ENCODE measurements around the gene MAP2K5. TPM values are rescaled to one million over a fixed set of nuclear protein-coding genes. Genes with fewer than 3 reads are reported as not detected.

The MAP2K5 gene
- total and polyA plus RNA-seq, 9 of the 15 experiments (the other 6 are each of a cell fraction or from before 2014, with no cell fraction given): 0.41 to 16.5 (median 7.5) TPM

- TF ChIP-seq HES1 (IDR thresholded peaks at IDR 0.05; ENCODE audit: low read depth) (no peak), SMARCA4 (IDR thresholded peaks at IDR 0.05) (0 out of 2 replicates have a peak, but pooled peaks have one; percentile 9), MAFF (IDR thresholded peaks at IDR 0.05; ENCODE audit: low read length) (no peak), TAF1 (IDR thresholded peaks at IDR 0.05; ENCODE audit: control insufficient read depth, extremely low read depth, insufficient read depth, low read length, severe bottlenecking) (no peak), DIDO1 (tag; IDR thresholded peaks at IDR 0.05; ENCODE audit: low read depth) (no peak), PHF8 (IDR thresholded peaks at IDR 0.05; ENCODE audit: borderline replicate concordance, low read length) (no peak), MNT (conservative IDR thresholded peaks at IDR 0.05) (peak; percentile 53 to 76; a peak in 2 of 4 replicates), MBD1 (CRISPR knock-in tag; IDR thresholded peaks at IDR 0.05) (no peak), CEBPB (tag; IDR thresholded peaks at IDR 0.05) (peak; percentile 91), ATF1 (CRISPR knock-in tag; IDR thresholded peaks at IDR 0.05) (no peak), ATF1 (tag; IDR thresholded peaks at IDR 0.05) (no peak), JUNB (CRISPR knock-in tag; conservative IDR thresholded peaks at IDR 0.05) (no peak), ZNF239 (CRISPR knock-in tag; IDR thresholded peaks at IDR 0.05) (no peak), FIP1L1 (IDR thresholded peaks at IDR 0.05; ENCODE audit: low read depth, low read length, poor library complexity, severe bottlenecking) (no peak)
- TF ChIP-seq, protein P1, sequence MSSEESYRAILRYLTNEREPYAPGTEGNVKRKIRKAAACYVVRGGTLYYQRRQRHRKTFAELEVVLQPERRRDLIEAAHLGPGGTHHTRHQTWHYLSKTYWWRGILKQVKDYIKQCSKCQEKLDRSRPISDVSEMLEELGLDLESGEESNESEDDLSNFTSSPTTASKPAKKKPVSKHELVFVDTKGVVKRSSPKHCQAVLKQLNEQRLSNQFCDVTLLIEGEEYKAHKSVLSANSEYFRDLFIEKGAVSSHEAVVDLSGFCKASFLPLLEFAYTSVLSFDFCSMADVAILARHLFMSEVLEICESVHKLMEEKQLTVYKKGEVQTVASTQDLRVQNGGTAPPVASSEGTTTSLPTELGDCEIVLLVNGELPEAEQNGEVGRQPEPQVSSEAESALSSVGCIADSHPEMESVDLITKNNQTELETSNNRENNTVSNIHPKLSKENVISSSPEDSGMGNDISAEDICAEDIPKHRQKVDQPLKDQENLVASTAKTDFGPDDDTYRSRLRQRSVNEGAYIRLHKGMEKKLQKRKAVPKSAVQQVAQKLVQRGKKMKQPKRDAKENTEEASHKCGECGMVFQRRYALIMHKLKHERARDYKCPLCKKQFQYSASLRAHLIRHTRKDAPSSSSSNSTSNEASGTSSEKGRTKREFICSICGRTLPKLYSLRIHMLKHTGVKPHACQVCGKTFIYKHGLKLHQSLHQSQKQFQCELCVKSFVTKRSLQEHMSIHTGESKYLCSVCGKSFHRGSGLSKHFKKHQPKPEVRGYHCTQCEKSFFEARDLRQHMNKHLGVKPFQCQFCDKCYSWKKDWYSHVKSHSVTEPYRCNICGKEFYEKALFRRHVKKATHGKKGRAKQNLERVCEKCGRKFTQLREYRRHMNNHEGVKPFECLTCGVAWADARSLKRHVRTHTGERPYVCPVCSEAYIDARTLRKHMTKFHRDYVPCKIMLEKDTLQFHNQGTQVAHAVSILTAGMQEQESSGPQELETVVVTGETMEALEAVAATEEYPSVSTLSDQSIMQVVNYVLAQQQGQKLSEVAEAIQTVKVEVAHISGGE (CRISPR knock-in tag; IDR thresholded peaks at IDR 0.05): no peak; a peak in 1 of 6 replicates
- TF ChIP-seq, protein P2, sequence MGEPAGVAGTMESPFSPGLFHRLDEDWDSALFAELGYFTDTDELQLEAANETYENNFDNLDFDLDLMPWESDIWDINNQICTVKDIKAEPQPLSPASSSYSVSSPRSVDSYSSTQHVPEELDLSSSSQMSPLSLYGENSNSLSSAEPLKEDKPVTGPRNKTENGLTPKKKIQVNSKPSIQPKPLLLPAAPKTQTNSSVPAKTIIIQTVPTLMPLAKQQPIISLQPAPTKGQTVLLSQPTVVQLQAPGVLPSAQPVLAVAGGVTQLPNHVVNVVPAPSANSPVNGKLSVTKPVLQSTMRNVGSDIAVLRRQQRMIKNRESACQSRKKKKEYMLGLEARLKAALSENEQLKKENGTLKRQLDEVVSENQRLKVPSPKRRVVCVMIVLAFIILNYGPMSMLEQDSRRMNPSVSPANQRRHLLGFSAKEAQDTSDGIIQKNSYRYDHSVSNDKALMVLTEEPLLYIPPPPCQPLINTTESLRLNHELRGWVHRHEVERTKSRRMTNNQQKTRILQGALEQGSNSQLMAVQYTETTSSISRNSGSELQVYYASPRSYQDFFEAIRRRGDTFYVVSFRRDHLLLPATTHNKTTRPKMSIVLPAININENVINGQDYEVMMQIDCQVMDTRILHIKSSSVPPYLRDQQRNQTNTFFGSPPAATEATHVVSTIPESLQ (CRISPR knock-in tag; IDR thresholded peaks at IDR 0.05): no peak
Measured at GRCh38 chr15:67521783-67522568, 20.5 kb upstream of the MAP2K5 start (continued).
